SK-MEL-5 (cell line): ENCODE measurements around the gene CBLC. TPM values are rescaled to one million over a fixed set of nuclear protein-coding genes. Genes with fewer than 3 reads are reported as not detected.
"Not testable (repeated sequence)": the region's sequence is repeated elsewhere in the genome, so short reads cannot be mapped to it uniquely, and the experiment has no call there.

ENCODE experiments used
- DNase-seq: peaks from one replicate; pipeline ENCODE4 v3.0.0-alpha.2; 2016; ENCODE audit warnings: low read depth, low spot score
- in situ Hi-C: cut with HindIII; loops from 2 replicates; pipeline ENCODE4 v1.10.0; 2016; ENCODE audit warnings: low sequenced_read_pairs, high pct_unique_total_duplicates, low pct_unique_long_range_greater_than_20kb
- total RNA-seq: library from RNA; depleted of rRNA; stranded (reverse); fragments of >200 nt; shearing (Covaris generic); gene quantifications from 2 replicates; pipeline ENCODE4 v1.2.3, GENCODE V29; 2014

Gene CBLC
- total RNA-seq, 1 experiment from 2014 or later = not detected

DNA sequence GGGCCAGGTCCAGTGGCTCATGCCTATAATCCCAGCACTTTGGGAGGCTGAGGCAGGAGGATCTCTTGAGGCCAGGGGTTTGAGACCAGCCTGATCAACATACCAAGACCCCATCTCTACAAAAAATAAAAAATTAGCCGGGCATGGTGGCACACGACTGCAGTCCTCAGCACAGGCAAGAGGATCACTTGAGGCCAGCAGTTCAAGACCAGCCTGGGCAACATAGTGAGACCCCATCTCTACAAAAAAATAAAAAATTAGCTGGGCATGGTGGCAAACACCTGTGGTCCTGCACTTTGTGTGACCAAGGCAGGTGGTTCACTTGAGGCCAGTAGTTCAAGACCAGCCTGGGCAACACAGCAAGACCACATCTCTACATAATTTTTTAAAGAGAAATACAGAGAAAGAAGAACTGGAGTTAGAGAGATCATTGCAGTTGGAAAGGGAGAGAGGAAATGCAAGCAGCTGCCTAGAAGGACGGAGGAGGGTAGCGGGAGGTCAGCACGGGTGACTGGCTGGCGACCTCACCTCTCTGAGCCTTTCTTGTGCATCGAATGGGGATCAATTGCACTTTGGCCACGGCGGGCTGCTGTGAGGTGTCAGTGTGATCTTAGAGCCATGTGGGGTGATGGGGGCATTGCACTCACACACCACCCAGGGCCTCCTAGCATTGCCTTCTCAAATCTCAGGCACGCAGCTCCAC, 45.1 kb downstream of the CBLC start:
- no peak for DNase-seq
- in situ Hi-C loops = no loop called here

GRCh38 chr19:44823373-44823698, 45.6 kb downstream of the CBLC start:
- DNase-seq = peak; percentile 42
- in situ Hi-C loops = no loop called here

DNA sequence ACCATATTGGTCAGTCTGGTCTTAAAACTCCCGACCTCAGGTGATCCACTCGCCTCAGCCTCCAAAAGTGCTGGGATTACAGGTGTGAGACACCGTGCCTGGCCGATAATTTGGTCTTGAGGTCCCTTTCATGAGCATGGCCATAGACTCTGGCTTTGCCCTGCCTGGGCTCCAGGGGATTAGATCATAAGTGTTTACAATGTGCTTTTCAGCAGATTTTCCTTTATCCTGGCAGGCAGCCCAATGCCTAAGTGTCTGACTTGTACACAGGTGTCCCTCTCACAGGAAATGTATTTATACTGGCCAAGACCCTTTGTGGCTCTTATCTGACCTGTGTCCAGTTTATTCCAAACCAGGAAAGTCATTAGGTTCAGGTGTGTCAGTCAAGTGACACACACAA, 47.1 kb downstream of the CBLC start:
- no peak for DNase-seq
- in situ Hi-C loops = no loop called here

GRCh38 chr19:44832875-44833274, 55.2 kb downstream of the CBLC start:
- in situ Hi-C loops, DNase-seq: not testable (repeated sequence)

DNA sequence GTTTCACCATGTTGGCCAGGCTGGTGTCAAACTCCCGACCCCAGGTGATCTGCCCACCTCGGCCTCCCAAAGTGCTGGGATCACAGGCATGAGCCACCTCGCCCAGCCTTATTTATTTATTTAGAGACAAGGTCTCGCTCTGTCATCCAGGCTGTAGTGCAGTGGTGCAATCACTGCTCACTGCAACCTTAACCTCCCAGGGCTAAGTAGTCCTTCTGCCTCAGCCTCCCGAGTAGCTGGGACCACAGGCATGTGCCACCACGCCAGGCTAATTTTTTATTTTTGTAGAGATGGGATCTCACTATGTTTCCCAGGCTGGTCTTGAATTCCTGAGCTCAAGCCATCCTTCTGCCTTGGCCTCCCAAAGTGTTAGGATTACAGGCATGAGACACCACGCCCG, 56.7 kb downstream of the CBLC start:
- in situ Hi-C loops, DNase-seq: not testable (repeated sequence)

DNA sequence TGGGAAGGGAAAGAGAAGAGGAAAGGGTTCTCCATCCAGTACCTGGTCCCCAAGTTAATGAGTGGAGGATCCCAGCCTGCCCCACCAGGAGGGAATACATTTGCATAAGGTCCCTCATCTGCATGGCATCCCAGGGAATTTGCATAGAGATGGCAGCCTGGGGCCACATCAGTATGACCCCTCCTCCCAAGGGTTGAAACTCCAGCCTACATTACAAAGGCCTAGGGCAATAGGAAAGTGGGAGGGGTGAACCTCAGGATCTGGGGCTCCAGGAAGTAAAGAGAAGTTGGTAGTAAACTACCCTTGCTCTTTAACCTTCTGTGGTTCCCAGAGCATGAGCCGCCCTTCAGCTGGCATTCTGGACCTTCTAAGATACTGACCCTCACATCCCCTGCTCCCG, 61.6 kb downstream of the CBLC start:
- no peak for DNase-seq
- in situ Hi-C loops = no loop called here

GRCh38 chr19:44840811-44841210, 63.1 kb downstream of the CBLC start:
- in situ Hi-C loops = no loop called here
- DNase-seq = no peak

GRCh38 chr19:44841231-44841630, 63.5 kb downstream of the CBLC start:
- no peak for DNase-seq
- in situ Hi-C loops = no loop called here

DNA sequence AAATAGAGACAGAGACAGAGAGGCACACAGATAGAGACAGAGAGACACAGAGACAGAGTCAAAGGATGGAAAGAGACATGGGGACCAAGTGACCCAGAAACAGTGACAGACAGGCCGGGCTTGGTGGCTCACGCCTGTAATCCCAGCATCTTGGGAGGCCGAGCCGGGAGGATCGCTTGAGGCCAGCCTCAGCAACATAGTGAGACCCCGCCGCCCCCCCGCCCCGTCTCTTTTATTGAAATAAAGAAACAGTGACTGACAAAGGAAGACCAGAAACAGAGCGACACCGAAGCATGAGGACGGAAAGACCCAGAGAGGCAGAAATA, 67.6 kb downstream of the CBLC start:
- in situ Hi-C loops = no loop called here
- DNase-seq = no peak

- peak; percentile 97 for DNase-seq
- in situ Hi-C loops = no loop called here
These were observed 68.1 kb downstream of the CBLC start, which contains the start of gene NECTIN2 for GRCh38 chr19:44845612-44846454. Gene NECTIN2, plus strand, starts transcription at chr19:44846297. Its CDS starts 229 bp downstream, at chr19:44846526.

- in situ Hi-C loops = no loop called here
- DNase-seq = no peak
These were observed 68.9 kb downstream of the CBLC start for GRCh38 chr19:44846455-44847143.

- DNase-seq = no peak
- in situ Hi-C loops = no loop called here
These were observed 69.7 kb downstream of the CBLC start for GRCh38 chr19:44847144-44848035.

DNA sequence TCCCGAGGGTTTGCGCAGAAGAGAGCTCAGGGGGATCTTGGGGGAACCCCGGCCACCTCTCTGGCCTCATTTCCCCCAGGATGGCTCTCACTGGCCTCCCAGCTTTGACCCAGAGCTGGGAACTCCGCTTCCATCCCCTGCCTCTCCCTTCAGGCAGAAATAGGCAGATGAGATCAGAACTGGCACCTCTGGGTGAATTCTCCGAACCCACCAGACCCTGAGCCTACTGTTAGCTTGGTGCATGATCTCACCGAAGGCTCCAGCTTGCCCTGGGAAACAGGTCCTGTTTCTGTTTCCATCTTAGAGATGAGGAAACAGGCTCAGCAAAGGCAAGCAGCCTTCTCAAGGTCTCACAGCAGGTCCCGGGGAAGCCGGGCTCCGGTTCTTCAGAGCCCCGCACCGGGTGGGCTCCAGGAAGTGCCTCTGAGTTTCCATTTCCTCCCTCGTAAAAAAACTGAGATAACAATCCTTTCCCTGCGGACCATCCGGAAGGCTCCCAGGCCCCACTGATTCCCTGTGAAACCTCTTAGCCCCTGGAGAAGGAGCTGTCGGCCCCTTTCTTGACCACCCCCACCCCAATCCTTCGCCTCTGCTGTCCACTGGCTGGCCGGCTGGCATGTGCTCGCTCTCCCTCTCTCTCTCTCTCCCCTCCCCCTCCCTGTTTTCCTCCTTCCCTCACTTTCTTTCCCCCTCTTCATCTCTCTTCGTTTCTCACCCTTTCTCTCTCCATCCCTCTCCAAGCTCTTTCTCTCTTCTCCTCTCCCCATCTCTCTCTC, 70.5 kb downstream of the CBLC start:
- in situ Hi-C loops = no loop called here
- DNase-seq = no peak

DNA sequence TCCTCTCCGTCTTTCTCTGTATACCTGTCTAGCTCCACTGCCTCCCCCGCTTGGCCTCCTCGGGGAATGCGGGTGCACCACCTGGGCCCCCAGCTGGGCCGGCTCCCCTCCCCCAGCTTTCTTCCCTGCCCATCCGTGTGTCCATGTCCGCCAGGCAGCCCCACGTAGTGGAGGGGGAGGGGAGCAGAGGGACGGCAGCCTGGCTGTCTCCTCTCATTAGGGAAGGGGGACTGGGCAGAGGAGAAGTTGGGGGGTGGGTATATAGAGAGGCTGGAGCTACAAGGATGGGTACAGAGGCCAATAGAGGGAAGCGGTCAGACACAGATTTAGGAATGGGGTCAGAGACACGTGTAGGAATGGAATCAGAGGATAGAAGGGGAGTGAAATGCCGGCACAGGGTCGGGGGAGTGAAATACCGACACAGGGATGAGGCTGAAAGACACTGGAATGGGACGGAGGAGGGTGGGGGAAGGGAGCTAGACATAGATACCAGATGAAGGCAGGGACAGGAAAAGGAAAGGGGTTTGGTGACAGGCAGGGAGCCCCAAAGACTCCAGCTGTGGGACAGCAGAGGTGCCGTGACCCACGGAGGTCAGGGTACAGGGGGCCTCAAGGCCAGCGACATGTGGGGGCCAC, 71.2 kb downstream of the CBLC start:
- in situ Hi-C loops = no loop called here
- DNase-seq = no peak
